GM04503 (cell line): ENCODE measurements around the gene PCDHGA10.
"Not testable (repeated sequence)": the region's sequence is repeated elsewhere in the genome, so short reads cannot be mapped to it uniquely, and the experiment has no call there.

Experiments used
- DNase-seq: peaks from one replicate; pipeline ENCODE4 v3.0.0-alpha.2; 2012; ENCODE audit warnings: low read depth

Gene PCDHGA10

DNA sequence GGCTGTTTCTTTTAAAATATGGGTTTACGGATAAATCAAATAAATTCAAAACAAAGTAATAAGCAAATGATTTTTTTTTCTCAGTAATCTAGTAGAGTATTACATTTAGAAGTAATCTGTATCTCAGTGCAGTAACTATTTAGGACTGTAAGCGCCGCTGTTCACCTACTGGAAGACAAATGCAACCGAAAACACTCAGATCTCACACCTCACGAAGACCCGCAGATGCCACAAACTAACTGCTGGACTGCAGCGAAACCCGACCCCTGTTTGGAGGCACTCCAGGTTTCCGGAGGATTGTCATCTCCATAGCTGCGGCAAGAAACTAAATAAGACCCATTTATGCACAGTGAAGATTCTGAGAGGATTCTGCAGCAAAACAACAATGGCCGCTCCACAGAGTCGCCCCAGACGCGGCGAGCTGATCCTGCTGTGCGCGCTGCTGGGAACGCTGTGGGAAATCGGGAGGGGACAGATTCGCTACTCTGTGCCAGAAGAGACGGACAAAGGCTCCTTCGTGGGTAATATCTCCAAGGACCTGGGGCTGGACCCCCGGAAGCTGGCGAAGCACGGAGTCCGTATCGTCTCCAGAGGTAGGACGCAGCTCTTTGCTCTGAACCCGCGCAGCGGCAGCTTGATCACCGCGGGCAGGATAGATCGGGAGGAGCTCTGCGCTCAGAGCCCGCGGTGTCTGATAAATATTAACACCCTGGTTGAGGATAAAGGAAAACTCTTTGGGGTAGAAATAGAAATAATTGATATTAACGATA lies 20.2 kb upstream of the PCDHGA10 start, which contains the start of gene PCDHGA8:
Gene PCDHGA8 (plus strand): TSS at position 205 of the 770 bp plus-strand sequence. CDS start 181 bp downstream, at position 386.
- DNase-seq, result no peak

- no peak for DNase-seq
Measured at GRCh38 chr5:141393267-141393666, 19.5 kb upstream of the PCDHGA10 start.

GRCh38 chr5:141394401-141395187 lies 18.2 kb upstream of the PCDHGA10 start:
- not testable (repeated sequence) for DNase-seq

DNA sequence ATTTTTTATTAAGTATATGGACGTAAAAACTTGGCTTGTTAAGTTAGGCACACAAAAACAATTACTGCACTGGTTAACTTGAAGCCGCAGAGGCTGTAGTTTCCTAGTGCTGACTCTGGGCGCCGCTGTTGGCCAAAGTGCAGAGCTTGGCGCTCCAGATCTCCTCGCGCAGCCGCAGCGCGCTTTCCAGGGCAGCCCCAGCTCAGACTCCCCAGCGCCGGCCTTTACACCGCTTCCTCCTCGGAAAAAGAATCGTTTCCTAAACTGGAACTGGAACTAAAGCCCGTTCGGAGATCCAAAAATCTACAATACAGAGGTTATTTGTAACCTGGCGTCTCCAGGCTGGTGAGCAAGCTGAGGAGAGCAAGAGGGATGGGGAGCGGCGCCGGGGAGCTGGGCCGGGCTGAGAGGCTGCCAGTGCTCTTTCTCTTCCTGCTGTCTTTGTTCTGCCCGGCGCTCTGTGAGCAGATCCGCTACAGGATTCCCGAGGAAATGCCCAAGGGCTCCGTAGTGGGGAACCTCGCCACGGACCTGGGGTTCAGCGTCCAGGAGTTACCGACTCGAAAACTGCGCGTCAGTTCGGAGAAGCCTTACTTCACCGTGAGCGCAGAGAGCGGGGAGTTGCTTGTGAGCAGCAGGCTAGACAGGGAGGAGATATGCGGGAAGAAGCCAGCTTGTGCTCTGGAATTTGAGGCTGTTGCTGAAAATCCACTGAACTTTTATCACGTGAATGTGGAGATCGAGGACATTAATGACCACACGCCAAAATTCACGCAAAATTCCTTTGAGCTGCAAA lies 14.8 kb upstream of the PCDHGA10 start, which contains the start of gene PCDHGB5:
Gene PCDHGB5 (plus strand): TSS at position 192 of the 796 bp plus-strand sequence. CDS start 181 bp downstream, at position 373.
- DNase-seq, result not testable (repeated sequence)

- DNase-seq, result no peak
Measured at GRCh38 chr5:141398608-141399007, 14.2 kb upstream of the PCDHGA10 start.

GRCh38 chr5:141399555-141400258 lies 13.1 kb upstream of the PCDHGA10 start:
- no peak for DNase-seq

- no peak for DNase-seq
Measured at GRCh38 chr5:141402553-141403243, 10.1 kb upstream of the PCDHGA10 start, which contains the start of gene PCDHGA9. PCDHGA9 (plus strand) TSS chr5:141402778; CDS start chr5:141402953, 175 bp downstream.

DNA sequence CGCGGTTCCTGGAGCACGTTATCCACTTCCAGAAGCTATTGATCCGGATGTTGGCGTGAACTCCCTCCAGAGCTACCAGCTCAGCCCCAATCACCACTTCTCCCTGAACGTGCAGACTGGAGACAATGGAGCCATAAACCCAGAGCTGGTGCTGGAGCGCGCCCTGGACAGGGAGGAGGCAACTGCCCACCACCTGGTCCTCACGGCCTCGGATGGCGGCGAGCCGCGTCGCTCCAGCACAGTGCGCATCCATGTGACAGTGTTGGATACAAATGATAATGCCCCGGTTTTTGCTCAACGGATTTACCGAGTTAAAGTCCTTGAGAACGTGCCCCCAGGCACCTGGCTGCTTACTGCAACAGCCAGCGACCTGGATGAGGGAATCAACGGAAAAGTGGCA lies 9.4 kb upstream of the PCDHGA10 start:
- DNase-seq, result no peak

DNA sequence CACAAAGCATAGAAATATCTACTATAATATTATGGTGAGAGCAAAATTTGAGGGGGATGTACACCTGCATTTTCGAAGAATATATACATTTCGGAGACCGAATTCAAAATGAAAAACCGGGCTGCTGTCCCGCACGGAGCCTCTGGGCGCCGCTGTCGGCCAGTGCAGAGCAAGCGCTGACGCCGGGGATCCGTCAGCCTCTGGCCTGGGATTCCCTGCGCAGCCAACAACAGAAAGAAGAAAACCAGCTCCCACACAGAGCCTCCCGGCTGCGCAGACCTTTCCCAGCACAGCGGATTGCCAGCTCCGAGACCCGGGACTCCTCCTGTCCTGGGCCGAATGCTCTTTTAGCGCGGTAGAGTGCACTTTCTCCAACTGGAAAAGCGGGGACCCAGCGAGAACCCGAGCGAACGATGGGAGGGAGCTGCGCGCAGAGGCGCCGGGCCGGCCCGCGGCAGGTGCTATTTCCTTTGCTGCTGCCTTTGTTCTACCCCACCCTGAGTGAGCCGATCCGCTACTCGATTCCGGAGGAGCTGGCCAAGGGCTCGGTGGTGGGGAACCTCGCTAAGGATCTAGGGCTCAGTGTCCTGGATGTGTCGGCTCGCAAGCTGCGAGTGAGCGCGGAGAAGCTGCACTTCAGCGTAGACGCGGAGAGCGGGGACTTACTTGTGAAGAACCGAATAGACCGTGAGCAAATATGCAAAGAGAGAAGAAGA lies 4.8 kb upstream of the PCDHGA10 start, which contains the start of gene PCDHGB6:
Gene PCDHGB6 (plus strand): TSS at position 232 of the 716 bp plus-strand sequence. CDS start 182 bp downstream, at position 414.
- DNase-seq, result not testable (repeated sequence)

- DNase-seq, result no peak
Measured at GRCh38 chr5:141409598-141410306, 3.0 kb upstream of the PCDHGA10 start.

DNA sequence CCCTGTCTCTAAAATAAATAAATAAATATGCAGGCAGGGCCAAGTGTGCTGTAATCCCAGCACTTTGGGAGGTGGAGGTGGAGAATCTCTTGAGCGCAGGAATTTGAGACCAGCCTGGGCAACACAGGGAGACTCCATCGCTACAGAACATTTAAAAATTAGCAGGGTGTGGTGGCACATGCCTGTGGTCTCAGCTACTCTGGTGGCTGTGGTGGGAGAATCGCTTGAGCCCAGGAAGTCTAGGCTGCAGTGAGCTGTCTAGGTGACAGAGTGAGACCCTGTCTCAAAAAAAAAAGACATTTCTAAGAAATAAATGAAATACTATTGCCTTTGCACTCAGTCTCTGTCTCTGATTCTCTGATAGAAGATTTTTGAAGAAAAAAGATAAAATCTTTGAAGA lies 1.2 kb upstream of the PCDHGA10 start:
- DNase-seq, result no peak

DNA sequence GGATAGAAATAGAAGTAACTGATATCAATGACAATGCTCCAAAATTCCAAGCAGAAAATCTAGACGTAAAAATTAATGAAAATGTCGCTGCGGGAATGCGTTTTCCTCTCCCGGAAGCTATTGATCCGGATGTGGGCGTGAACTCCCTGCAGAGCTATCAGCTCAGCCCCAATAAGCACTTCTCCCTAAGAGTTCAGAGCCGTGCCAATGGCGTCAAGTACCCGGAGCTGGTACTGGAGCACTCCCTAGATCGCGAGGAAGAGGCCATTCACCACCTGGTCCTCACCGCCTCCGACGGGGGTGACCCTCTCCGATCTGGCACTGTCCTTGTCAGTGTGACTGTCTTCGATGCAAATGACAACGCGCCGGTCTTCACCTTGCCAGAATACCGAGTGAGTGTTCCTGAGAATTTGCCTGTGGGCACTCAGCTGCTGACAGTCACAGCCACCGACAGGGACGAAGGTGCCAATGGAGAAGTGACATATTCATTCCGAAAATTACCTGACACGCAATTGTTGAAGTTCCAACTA lies 818 bp downstream of the PCDHGA10 start:
- DNase-seq, result no peak

DNA sequence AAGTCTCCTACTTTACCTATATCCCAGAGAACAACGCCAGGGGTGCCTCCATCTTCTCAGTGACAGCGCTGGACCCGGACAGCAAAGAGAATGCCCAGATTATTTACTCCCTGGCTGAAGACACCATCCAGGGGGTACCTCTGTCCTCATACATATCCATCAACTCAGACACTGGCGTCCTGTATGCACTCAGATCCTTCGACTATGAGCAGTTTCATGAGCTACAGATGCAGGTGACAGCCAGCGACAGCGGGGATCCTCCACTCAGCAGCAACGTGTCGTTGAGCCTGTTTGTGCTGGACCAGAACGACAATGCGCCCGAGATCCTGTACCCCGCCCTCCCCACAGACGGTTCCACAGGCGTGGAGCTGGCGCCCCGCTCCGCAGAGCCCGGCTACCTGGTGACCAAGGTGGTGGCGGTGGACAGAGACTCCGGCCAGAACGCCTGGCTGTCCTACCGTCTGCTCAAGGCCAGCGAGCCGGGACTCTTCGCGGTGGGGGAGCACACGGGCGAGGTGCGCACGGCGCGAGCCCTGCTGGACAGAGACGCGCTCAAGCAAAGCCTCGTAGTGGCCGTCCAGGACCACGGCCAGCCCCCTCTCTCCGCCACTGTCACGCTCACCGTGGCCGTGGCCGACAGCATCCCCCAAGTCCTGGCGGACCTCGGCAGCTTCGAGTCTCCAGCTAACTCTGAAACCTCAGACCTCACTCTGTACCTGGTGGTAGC lies 1.9 kb downstream of the PCDHGA10 start:
- not testable (repeated sequence) for DNase-seq

- not testable (repeated sequence) for DNase-seq
Measured at GRCh38 chr5:141415275-141415618, 2.5 kb downstream of the PCDHGA10 start.

DNA sequence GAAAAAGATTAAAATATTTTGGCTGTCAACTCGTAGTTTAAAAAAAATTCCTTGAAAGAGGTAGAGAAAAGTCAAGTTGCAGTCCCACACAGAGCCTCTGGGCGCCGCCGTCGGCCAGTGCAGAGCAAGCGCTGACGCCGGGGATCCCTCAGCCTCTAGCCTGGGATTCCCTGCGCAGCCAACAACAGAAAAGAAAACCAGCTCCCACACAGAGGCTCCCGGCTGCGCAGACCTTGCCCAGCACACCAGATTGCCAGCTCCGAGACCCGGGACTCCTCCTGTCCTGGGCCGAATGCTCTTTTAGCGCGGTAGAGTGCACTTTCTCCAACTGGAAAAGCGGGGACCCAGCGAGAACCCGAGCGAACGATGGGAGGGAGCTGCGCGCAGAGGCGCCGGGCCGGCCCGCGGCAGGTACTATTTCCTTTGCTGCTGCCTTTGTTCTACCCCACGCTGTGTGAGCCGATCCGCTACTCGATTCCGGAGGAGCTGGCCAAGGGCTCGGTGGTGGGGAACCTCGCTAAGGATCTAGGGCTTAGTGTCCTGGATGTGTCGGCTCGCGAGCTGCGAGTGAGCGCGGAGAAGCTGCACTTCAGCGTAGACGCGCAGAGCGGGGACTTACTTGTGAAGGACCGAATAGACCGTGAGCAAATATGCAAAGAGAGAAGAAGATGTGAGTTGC lies 4.8 kb downstream of the PCDHGA10 start, which contains the start of gene PCDHGB7:
Gene PCDHGB7 (plus strand): TSS at position 184 of the 679 bp plus-strand sequence. CDS start 183 bp downstream, at position 367.
- DNase-seq, result not testable (repeated sequence)

DNA sequence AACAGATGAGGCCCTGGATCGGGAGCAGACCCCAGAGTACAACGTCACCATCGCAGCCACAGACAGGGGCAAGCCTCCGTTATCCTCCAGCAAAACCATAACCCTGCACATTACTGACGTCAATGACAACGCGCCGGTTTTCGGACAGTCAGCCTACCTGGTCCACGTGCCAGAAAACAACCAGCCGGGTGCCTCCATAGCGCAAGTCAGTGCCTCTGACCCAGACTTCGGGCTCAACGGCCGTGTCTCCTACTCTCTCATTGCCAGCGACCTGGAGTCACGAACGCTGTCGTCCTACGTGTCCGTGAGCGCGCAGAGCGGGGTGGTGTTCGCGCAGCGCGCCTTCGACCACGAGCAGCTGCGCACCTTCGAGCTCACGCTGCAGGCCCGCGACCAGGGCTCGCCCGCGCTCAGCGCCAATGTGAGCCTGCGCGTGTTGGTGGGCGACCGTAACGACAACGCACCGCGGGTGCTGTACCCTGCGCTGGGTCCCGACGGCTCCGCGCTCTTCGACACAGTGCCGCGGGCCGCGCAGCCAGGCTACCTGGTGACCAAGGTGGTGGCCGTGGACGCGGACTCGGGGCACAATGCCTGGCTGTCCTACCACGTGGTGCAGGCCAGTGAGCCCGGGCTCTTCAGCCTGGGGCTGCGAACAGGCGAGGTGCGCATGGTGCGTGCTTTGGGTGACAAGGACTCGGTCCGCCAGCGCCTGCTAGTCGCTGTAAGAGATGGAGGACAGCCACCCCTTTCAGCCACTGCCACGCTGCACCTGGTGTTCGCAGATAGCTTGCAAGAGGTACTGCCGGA lies 6.5 kb downstream of the PCDHGA10 start:
- DNase-seq, result no peak
